ENCODE results near the gene NLRP1. TPM values are rescaled to one million over a fixed set of nuclear protein-coding genes. Genes with fewer than 3 reads are reported as not detected.

NLRP1 gene
- total RNA-seq, 4 donors from 2014 or later: 13.8 to 78.3 (median 47.0) TPM

- Histone ChIP-seq H3K9me3 (no peaks in the 10 kb centered on the region), H3K27me3 (no peaks in the 10 kb centered on the region), H3K27ac (no peak overlapping the region), H3K36me3 (no peaks in the 10 kb centered on the region), H3K4me3 (peak overlapping the region; percentile 87 to 92), H3K4me1 (peaks cover 10 to 12% of the 10 kb centered on the region in 2 donors)
- intact Hi-C loops (cut with DNase I; ENCODE audit: low total_unique reads): no loop called here
- no peak for DNase-seq
- no peak for TF ChIP-seq POLR2A (IDR thresholded peaks at IDR 0.05)
- TF ChIP-seq, protein P1, sequence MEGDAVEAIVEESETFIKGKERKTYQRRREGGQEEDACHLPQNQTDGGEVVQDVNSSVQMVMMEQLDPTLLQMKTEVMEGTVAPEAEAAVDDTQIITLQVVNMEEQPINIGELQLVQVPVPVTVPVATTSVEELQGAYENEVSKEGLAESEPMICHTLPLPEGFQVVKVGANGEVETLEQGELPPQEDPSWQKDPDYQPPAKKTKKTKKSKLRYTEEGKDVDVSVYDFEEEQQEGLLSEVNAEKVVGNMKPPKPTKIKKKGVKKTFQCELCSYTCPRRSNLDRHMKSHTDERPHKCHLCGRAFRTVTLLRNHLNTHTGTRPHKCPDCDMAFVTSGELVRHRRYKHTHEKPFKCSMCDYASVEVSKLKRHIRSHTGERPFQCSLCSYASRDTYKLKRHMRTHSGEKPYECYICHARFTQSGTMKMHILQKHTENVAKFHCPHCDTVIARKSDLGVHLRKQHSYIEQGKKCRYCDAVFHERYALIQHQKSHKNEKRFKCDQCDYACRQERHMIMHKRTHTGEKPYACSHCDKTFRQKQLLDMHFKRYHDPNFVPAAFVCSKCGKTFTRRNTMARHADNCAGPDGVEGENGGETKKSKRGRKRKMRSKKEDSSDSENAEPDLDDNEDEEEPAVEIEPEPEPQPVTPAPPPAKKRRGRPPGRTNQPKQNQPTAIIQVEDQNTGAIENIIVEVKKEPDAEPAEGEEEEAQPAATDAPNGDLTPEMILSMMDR (IDR thresholded peaks at IDR 0.05): no peak
Measured at GRCh38 chr17:5467416-5467815, 116.9 kb downstream of the NLRP1 start.

DNA sequence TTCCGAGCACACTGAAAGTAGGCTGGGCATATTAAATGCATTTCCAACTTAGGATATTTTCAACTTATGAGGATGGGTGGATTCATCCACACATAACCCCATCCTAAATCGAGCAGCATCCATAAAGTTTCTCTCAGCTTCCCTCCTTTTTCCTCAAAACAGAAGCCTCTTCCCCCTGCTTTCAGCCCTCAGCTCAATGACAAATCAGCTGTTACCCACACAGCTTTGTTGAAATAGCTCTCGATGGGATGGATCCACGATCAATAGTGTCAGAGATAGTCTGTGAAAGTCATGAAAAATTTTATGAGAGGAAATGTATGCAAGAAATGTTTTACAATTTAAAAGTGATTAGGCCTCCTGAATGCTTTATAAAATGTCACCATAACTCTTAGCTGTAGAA is 118.0 kb downstream of the NLRP1 start:
- H3K36me3 ChIP-seq: no peaks in the 10 kb centered on the region
- DNase-seq: no peak
- H3K9me3 ChIP-seq: no peaks in the 10 kb centered on the region
- no peaks in the 10 kb centered on the region for H3K27me3 ChIP-seq
- H3K27ac ChIP-seq: no peak overlapping the region
- no peak for TF ChIP-seq POLR2A (IDR thresholded peaks at IDR 0.05)
- TF ChIP-seq, protein P1 (IDR thresholded peaks at IDR 0.05): no peak
- no peak overlapping the region for H3K4me3 ChIP-seq
- intact Hi-C loops (cut with DNase I; ENCODE audit: low total_unique reads): no loop called here
- H3K4me1 ChIP-seq: peaks cover 10 to 12% of the 10 kb centered on the region in 2 donors

DNA sequence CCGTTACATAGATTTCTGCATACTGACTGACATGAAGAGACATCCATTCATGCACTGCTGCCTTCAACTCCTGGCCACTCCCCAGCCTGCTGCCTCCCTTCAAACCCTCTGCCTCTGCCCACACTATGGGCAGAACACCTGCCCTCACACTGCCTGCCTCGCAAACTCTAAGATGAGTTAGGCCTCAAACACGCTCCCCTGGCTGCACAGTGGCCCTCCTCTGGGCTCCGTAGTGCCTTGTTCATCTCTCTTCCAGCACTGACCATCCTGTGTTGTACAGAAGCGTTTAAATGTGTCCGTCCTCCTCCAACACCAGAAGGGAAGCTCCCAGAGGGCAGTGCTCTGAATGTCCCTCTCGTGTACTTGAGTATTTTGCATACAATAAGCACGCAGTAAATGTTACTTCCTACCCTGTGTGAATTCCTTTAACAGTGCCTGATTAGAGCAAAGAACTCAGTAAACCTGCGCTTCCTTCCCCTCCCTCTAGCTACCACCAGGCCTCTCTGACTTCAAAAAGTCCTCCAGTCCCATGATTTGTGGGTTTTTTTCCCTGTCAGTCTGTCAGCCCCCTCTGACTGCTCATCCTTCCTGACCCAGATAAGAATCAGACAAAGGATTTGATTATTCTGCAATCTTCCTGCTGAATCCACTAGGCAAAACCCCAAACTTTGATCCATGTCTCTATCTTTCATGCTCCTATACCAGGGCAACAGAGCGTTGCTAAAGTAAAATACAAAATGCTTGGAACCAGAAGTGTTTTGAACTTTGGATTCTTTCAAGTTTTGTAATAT is 119.4 kb downstream of the NLRP1 start:
- intact Hi-C loops (cut with DNase I; ENCODE audit: low total_unique reads): no loop called here
- no peak overlapping the region for H3K4me3 ChIP-seq
- no peaks in the 10 kb centered on the region for H3K36me3 ChIP-seq
- H3K27ac ChIP-seq: no peak overlapping the region
- H3K27me3 ChIP-seq: no peaks in the 10 kb centered on the region
- no peak for DNase-seq
- TF ChIP-seq, protein P1 (IDR thresholded peaks at IDR 0.05): no peak
- no peak for TF ChIP-seq POLR2A (IDR thresholded peaks at IDR 0.05)
- peaks cover 10 to 12% of the 10 kb centered on the region in 2 donors for H3K4me1 ChIP-seq
- no peaks in the 10 kb centered on the region for H3K9me3 ChIP-seq

Other genes with a start within 250 kb of the NLRP1 start
- 10 to 100 TPM; 24.7 to 69.8 (median 52.3) TPM for gene NUP88, start 164.8 kb downstream of the NLRP1 start, total RNA-seq
- gene RPAIN, start 164.3 kb downstream of the NLRP1 start, total RNA-seq: 10 to 100 TPM; 38.7 to 78.8 (median 46.9) TPM
- gene C1QBP, start 145.4 kb downstream of the NLRP1 start, total RNA-seq: 10 to 100 TPM; 49.2 to 98.4 (median 80.7) TPM
- gene DHX33, start 115.5 kb downstream of the NLRP1 start, total RNA-seq: 10 to 100 TPM in 2 of 4 donors, 1 to 10 TPM in 2; 7.4 to 15.7 (median 11.4) TPM
- 10 to 100 TPM; 10.2 to 61.4 (median 47.0) TPM for gene DERL2, start 98.3 kb downstream of the NLRP1 start, total RNA-seq
- 10 to 100 TPM in 2 of 4 donors, 1 to 10 TPM in 2; 5.6 to 39.2 (median 13.4) TPM for gene MIS12, start 97.9 kb downstream of the NLRP1 start, total RNA-seq

All from uterus (tissue), 4 donors.